Epithelial cell of proximal tubule (primary cell): ENCODE results near the gene STK36. TPM values are rescaled to one million over a fixed set of nuclear protein-coding genes. Genes with fewer than 3 reads are reported as not detected.

Source experiments
- DNase-seq: peaks from one replicate; pipeline ENCODE4 v3.0.0-alpha.2; 2011; ENCODE audit warnings: low read depth
- H3K4me3 ChIP-seq: 2 replicates; pipeline ENCODE4 v1.5.1; 2011; ENCODE audit warnings: low read depth, mild to moderate bottlenecking, low read length
- total RNA-seq: library from RNA; depleted of rRNA; stranded (reverse); fragments of >200 nt; gene quantifications from 2 replicates; pipeline ENCODE4 v1.2.3, GENCODE V29; 2015
- TF ChIP-seq, protein P1 (sequence below): conservative IDR thresholded peaks from 2 replicates; pipeline ENCODE4 v1.5.1; 2012; ENCODE audit warnings: low read depth, mild to moderate bottlenecking, low read length

The STK36 gene
- total RNA-seq, 1 donor from 2014 or later, result 16.0 TPM

DNA sequence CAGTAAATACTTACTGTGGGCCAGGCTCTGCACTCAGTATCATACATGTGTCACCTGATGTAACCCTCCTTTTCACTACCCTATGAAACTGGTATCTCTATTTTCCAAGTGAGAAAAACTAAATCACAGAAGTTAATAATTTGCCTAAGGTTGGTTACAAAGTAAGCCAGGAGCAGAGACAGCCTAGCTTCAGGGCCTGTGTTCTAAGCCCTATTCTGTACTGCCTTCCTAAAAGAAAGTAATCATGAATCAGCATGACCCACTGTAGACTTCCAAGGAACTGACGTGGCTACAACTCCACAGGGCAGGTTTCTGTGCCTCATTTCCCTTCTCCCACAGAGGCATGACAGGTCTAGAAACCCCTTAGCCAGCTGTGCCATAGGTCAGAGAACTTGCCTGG is 26.8 kb upstream of the STK36 start:
- H3K4me3 ChIP-seq, result no peak overlapping the region
- DNase-seq, result peak; percentile 97
- TF ChIP-seq, protein P1, sequence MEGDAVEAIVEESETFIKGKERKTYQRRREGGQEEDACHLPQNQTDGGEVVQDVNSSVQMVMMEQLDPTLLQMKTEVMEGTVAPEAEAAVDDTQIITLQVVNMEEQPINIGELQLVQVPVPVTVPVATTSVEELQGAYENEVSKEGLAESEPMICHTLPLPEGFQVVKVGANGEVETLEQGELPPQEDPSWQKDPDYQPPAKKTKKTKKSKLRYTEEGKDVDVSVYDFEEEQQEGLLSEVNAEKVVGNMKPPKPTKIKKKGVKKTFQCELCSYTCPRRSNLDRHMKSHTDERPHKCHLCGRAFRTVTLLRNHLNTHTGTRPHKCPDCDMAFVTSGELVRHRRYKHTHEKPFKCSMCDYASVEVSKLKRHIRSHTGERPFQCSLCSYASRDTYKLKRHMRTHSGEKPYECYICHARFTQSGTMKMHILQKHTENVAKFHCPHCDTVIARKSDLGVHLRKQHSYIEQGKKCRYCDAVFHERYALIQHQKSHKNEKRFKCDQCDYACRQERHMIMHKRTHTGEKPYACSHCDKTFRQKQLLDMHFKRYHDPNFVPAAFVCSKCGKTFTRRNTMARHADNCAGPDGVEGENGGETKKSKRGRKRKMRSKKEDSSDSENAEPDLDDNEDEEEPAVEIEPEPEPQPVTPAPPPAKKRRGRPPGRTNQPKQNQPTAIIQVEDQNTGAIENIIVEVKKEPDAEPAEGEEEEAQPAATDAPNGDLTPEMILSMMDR, result no peak

- no peak overlapping the region for H3K4me3 ChIP-seq
- DNase-seq, result no peak
- TF ChIP-seq, protein P1, result peak; percentile 89
Measured at GRCh38 chr2:218648088-218648786, 23.6 kb upstream of the STK36 start.

DNA sequence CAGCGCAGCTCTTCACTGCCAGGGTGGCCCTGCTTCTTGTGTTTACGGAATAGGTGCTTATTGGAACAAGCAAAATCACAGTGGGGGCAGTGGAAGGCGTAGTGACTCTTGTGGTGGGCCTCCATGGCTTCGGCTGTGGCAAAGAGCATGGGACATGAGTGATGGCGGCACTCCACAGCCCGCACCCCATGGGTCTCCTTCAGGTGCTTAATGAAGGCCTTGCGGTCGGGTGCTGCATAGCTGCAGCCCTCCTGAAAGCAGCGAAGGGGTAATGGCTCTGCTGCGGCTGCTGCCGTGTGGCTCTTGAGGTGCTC is 23.1 kb upstream of the STK36 start:
- TF ChIP-seq, protein P1, result no peak
- DNase-seq, result no peak
- H3K4me3 ChIP-seq, result no peak overlapping the region

- no peak overlapping the region for H3K4me3 ChIP-seq
- no peak for DNase-seq
- TF ChIP-seq, protein P1, result no peak
Measured at GRCh38 chr2:218655751-218656150, 16.1 kb upstream of the STK36 start.

DNA sequence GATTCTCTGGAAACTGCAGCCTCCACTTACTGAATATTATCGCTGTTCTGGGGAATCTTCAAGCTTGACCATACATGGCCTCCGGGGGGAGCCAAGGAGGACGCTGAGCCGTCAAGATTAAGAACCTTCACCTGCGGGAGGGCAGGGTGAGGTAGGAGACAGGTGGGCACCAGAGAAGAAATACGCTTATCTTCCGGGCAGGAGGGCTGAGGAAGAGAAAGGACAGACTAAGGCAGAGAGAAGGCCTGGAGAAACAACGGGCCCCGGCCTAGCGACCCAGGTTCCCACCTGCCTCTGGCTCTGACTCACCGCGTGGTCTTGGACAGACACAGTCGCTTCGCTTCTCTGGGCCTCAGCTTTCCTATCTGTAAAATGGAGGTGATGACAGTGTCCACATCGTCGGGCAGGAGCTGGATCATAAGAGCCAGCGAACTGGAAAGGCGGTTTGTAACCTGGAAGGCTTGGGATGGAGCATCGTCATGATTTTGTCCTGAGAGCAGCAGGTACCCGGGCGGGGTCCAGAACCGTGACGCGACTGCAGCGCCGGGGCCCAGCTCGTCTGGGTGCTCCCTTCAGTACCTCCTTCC is 13.1 kb upstream of the STK36 start:
- no peak for DNase-seq
- TF ChIP-seq, protein P1, result peak; percentile 58

DNA sequence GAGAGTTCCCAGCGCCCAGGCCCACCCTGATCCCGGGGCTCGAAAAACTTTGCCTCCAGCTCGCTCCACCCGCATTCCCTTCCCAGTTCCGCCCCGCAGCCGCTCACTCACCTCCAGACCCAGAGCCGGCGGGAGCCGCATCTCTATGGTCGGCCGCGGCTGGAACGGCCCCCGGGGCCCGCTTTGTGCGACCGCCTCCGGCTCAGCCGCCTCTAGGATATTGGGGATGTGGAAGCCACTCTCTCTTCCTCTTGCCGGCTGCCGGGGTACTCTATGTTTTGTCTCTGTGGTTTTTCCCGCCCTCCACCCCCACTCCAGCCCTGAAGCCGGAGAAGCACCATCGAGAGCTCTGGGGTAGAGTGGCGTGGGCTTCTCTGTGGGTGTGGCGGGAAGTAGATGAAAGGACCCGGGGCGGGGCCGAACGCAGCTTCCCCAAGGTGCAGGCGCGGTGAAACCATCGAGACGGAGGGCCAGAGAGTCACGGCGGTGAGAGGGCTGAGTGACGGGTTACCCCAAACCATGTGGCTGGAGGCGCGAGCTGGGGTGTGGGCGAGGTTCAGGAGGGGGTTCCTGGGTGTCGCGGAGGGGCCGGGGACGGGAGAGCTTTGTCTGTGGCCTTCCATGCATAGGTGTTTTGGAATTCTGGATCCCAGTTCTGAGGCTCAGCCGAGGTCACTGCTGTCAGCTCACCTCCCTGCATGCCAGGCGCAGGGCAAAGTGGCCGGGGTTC is 12.5 kb upstream of the STK36 start, which contains the start of the genes BCS1L and ZNF142:
Gene BCS1L (plus strand): TSS at position 426 of the 730 bp plus-strand sequence. CDS start 1,305 bp downstream, outside the sequence.
Gene ZNF142 (minus strand): TSS at position 366 of the 730 bp plus-strand sequence. CDS start 3,194 bp downstream, outside the sequence.
- no peak for DNase-seq
- H3K4me3 ChIP-seq, result peak within 1 kb of the TSS; percentile 99
- TF ChIP-seq, protein P1, result no peak

More for the DNA sequence above, 13.1 kb upstream of the STK36 start:
- peak overlapping the region; percentile 99 for H3K4me3 ChIP-seq
